Retina (tissue), 1 donor: ENCODE data around the gene P2RY1.
"Not testable (repeated sequence)": the region's sequence is repeated elsewhere in the genome, so short reads cannot be mapped to it uniquely, and the experiment has no call there.

Experiments used
- DNase-seq: peaks from one replicate; pipeline ENCODE4 v3.0.0-alpha.2; 2016

Gene P2RY1

GRCh38 chr3:152839511-152839910 lies 4.6 kb downstream of the P2RY1 start:
- no peak for DNase-seq

GRCh38 chr3:152841131-152841530 lies 6.2 kb downstream of the P2RY1 start:
- DNase-seq: no peak

DNA sequence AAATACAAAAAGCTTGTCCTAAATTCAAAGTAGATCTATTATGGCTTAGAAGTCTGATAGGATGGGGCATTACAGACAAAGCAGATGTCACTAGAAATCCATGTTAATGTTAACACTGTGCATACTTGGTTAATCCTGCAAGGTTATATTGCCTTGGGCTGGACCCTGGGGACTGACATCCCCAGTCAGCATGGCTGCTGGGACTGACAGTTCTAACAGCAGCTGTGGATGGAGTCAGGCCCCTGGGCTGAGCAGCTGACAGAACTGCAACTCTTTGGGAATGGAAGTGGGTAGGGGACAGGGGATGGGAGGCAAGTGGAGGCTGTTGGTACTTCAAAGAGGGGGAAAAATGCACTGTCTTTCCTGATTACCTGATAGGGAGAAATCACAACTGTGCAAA lies 7.5 kb downstream of the P2RY1 start:
- DNase-seq: no peak

DNA sequence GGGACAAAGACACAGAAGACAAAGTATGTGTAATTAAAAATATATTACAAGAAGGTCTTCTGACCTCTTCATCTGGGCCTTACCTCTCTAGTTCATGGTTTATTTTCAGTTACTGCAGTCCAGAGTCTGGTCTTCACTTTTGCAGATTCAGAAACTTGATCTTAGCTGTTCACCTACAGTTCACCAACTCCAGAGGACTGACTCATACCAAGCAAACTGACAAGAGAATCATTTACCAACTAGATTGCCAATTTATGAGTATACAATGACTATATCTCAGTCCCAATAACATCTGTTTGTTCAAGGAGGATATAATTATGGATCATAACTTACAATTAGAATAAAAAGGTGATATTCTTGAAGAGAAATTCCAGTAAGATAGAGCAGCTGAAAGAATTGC lies 9.0 kb downstream of the P2RY1 start:
- DNase-seq: no peak

DNA sequence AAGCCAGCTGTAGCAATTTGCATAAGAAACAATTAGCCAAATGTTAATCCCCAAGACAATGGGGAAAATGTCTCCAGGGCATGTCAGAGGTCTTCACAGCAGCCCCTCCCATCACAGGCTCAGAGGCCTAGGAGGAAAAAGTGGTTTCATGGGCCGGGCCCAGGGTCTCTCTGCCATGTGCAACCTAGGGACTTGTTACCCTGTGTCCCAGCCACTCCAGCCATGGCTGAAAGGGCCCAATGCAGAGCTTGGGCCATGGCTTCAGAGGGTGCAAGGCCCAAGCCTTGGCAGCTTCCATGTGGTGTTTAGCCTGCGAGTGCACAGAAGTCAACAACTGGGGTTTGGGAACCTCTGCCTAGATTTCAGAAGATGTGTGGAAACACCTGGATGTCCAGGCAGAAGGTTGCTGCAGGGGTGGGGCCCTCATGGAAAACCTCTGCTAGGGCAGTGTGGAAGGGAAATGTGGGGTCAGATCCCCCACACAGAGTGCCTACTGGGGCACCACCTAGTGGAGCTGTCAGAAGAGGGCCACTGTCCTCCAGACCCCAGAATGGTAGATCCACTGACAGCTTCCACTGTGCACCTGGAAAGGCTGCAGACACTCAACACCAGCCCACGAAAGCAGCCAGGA lies 11.8 kb downstream of the P2RY1 start:
- DNase-seq: not testable (repeated sequence)

DNA sequence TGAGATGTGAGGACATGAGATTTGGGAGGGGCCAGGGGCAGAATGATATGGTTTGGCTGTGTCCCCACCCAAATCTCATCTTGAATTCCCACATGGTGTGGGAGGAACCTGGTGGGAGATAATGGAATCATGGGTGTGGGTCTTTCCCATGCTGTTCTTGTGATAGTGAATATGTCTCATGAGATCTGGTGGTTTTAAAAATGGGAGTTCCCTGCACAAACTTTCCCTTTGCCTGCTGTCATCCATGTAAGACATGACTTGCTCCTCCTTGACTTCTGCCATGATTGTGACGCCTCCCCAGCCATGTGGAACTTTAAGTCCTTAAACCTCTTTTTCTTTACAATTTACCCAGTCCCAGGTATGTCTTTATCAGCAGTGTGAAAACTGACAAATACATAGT lies 12.7 kb downstream of the P2RY1 start:
- DNase-seq: not testable (repeated sequence)

GRCh38 chr3:152849996-152850578 lies 15.2 kb downstream of the P2RY1 start:
- no peak for DNase-seq

DNA sequence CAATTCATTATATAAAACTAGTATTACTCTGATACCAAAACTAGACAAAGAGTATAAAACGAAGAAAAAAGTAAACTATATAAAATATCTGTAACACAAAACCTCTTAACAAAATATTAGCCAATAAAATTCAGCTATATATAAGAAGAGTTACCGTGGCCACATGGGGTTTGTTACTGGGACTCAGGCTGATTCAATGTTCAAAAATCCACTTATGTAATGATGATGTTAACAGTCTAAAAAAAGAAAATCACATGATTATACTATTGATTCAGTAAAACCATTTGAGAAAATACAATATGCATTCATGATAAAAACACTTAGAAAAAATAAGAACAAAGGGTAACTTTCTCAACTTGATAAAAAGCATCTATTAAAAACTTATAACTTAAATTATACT lies 18.3 kb downstream of the P2RY1 start:
- DNase-seq: no peak

GRCh38 chr3:152857082-152857481 lies 22.2 kb downstream of the P2RY1 start:
- DNase-seq: no peak

- DNase-seq: peak; percentile 25
Observed at GRCh38 chr3:152858170-152858800, 23.4 kb downstream of the P2RY1 start.

DNA sequence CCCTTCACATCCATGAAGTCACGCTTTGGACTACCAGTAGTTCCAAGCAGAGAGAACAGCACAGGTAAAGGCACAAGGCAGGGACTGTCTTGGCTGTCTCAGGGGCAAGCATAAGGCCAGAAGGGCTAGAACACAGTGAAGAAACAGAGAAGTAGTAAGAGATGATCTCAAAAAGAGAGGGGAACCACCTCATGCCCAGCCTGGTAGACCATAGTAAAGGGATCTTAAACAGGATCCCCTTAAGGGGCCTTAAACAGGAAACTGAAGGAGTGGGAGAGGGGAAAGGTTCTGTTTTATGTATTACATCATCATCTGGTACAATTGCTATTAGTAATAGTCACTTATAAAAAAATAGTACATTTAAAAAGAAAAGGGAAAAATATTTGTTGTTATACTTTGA lies 25.8 kb downstream of the P2RY1 start:
- DNase-seq: no peak

- DNase-seq: no peak
Observed at GRCh38 chr3:152865668-152866245, 30.8 kb downstream of the P2RY1 start.

GRCh38 chr3:152870027-152870426 lies 35.1 kb downstream of the P2RY1 start:
- DNase-seq: no peak

GRCh38 chr3:152873314-152873713 lies 38.4 kb downstream of the P2RY1 start:
- DNase-seq: not testable (repeated sequence)

GRCh38 chr3:152874896-152875749 lies 40.2 kb downstream of the P2RY1 start:
- no peak for DNase-seq

- no peak for DNase-seq
Observed at GRCh38 chr3:152879130-152879789, 44.3 kb downstream of the P2RY1 start.

DNA sequence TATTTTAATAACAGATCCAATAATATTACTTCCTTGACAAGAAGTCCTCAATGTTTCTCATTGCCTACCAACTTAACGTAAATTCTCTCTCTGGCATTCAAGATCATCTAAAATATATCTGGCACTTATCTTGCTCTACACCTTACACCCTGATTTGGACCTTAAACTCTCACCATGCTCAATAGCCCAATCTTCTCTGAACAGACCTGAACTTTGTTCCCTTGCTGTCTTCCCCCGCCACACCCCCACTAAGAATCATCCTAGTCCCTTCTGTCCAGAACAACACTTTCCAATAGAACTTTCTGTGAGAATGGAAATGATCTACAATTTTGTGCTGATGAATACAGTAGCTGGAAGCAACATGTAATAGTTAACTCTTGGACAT lies 44.9 kb downstream of the P2RY1 start:
- DNase-seq: no peak

- DNase-seq: no peak
Observed at GRCh38 chr3:152885076-152885475, 50.1 kb downstream of the P2RY1 start.
